Ascending aorta (tissue), 2 donors: Measurements from ENCODE around the gene ELOVL6. TPM values are rescaled to one million over a fixed set of nuclear protein-coding genes. Genes with fewer than 3 reads are reported as not detected.

ENCODE experiments used
- DNase-seq, 2 donors: peaks; one replicate each; pipeline ENCODE4 v3.0.0-alpha.2; 2019; ENCODE audit warnings: low spot score in 2 of 2
- H3K27ac ChIP-seq, 2 donors: fragments of 200-600 bp; sonication (generic); one replicate each; pipeline ENCODE4 v1.5.1; 2016 to 2017; ENCODE audit warnings: mild to moderate bottlenecking in 1 of 2
- H3K27me3 ChIP-seq: fragments of 200-600 bp; sonication (generic); one replicate; pipeline ENCODE4 v1.5.1; 2017
- H3K36me3 ChIP-seq, 2 donors: fragments of 200-600 bp; sonication (generic); one replicate each; pipeline ENCODE4 v1.5.1; 2016
- H3K4me1 ChIP-seq, 2 donors: fragments of 200-600 bp; sonication (generic); one replicate each; pipeline ENCODE4 v1.5.1; 2016 to 2017; ENCODE audit warnings: mild to moderate bottlenecking in 1 of 2
- H3K4me3 ChIP-seq, 2 donors: fragments of 200-600 bp; sonication (generic); one replicate each; pipeline ENCODE4 v1.5.1; 2016 to 2017; ENCODE audit warnings: mild to moderate bottlenecking in 1 of 2
- H3K9me3 ChIP-seq, 2 donors: fragments of 200-600 bp; sonication (generic); one replicate each; pipeline ENCODE4 v1.5.1; 2016
- CTCF ChIP-seq, 3 experiments: fragments of 200-600 bp in 2 of 3; fragments of 450-650 bp in 1 of 3; sonication (generic) in 2 of 3; IDR thresholded peaks; one replicate each; pipeline ENCODE4 v1.5.1; 2016 to 2019; ENCODE audit warnings: antibody characterized with exemption in 3 of 3, mild to moderate bottlenecking in 1 of 3, moderate library complexity in 1 of 3
- intact Hi-C: fragments of 100-400 bp; cut with DNase I; formaldehyde crosslinking; loops from one replicate; pipeline ENCODE4 v1.15.1; 2023
- total RNA-seq: library from RNA; depleted of rRNA; stranded (reverse); fragments of >200 nt; gene quantifications from one replicate; pipeline ENCODE4 v1.1.0, GENCODE V29; 2016

ELOVL6 gene
- total RNA-seq, 1 donor from 2014 or later, result 0.64 TPM

- Histone ChIP-seq H3K4me3 (no peak overlapping the region), H3K9me3 (no peaks in the 10 kb centered on the region), H3K27me3 (no peaks in the 10 kb centered on the region), H3K4me1 (no peaks in the 10 kb centered on the region), H3K36me3 (no peaks in the 10 kb centered on the region), H3K27ac (no peak overlapping the region)
- intact Hi-C loops, result no loop called here
- no peak for DNase-seq
- TF ChIP-seq CTCF (IDR thresholded peaks at IDR 0.05), result no peak
Observed at GRCh38 chr4:110130576-110131358, 67.6 kb downstream of the ELOVL6 start.

GRCh38 chr4:110129544-110129943 lies 68.9 kb downstream of the ELOVL6 start:
- H3K9me3 ChIP-seq, result no peaks in the 10 kb centered on the region
- H3K4me3 ChIP-seq, result no peak overlapping the region
- no peaks in the 10 kb centered on the region for H3K36me3 ChIP-seq
- no peaks in the 10 kb centered on the region for H3K27me3 ChIP-seq
- TF ChIP-seq CTCF (IDR thresholded peaks at IDR 0.05), result no peak
- intact Hi-C loops, result no loop called here
- no peaks in the 10 kb centered on the region for H3K4me1 ChIP-seq
- DNase-seq, result no peak
- H3K27ac ChIP-seq, result no peak overlapping the region

- DNase-seq, result no peak
- Histone ChIP-seq H3K27ac (no peak overlapping the region), H3K9me3 (no peaks in the 10 kb centered on the region), H3K4me1 (no peaks in the 10 kb centered on the region), H3K36me3 (no peaks in the 10 kb centered on the region), H3K27me3 (no peaks in the 10 kb centered on the region), H3K4me3 (no peak overlapping the region)
- intact Hi-C loops, result no loop called here
- TF ChIP-seq CTCF (IDR thresholded peaks at IDR 0.05), result no peak
Observed at GRCh38 chr4:110128472-110128919, 69.9 kb downstream of the ELOVL6 start.

GRCh38 chr4:110128029-110128428 lies 70.4 kb downstream of the ELOVL6 start:
- no peaks in the 10 kb centered on the region for H3K9me3 ChIP-seq
- H3K4me1 ChIP-seq, result no peaks in the 10 kb centered on the region
- no peak for TF ChIP-seq CTCF (IDR thresholded peaks at IDR 0.05)
- H3K4me3 ChIP-seq, result no peak overlapping the region
- no peak overlapping the region for H3K27ac ChIP-seq
- no peaks in the 10 kb centered on the region for H3K36me3 ChIP-seq
- H3K27me3 ChIP-seq, result no peaks in the 10 kb centered on the region
- intact Hi-C loops, result no loop called here
- no peak for DNase-seq

- Histone ChIP-seq H3K4me1 (no peaks in the 10 kb centered on the region), H3K27me3 (no peaks in the 10 kb centered on the region), H3K27ac (no peak overlapping the region), H3K9me3 (no peaks in the 10 kb centered on the region), H3K4me3 (no peak overlapping the region), H3K36me3 (no peaks in the 10 kb centered on the region)
- no peak for DNase-seq
- intact Hi-C loops, result no loop called here
- TF ChIP-seq CTCF (IDR thresholded peaks at IDR 0.05), result no peak
Observed at GRCh38 chr4:110124711-110125110, 73.7 kb downstream of the ELOVL6 start.
